Activated B cell treated with CpG ODN at 0.5 μM for 24 hours (primary cell): ENCODE data around the gene AQP10. TPM values are rescaled to one million over a fixed set of nuclear protein-coding genes. Genes with fewer than 3 reads are reported as not detected.
"Not testable (repeated sequence)": the region's sequence is repeated elsewhere in the genome, so short reads cannot be mapped to it uniquely, and the experiment has no call there.

Experiments
- ATAC-seq: fragments of 200-7000 bp; cut with Tn5 transposase; one replicate; pipeline ENCODE4 v1.10.0; 2021; ENCODE audit warnings: low read depth, mild to moderate bottlenecking, moderate library complexity
- CTCF ChIA-PET: fragments of 350-600 bp; sonication (Branson Sonifier 250); formaldehyde crosslinking; loops from one replicate; lab custom pipeline; 2021; ENCODE audit warnings: antibody characterized with exemption; lab: Charles Lee
- POLR2A ChIA-PET: fragments of 350-600 bp; sonication (Branson Sonifier 250); formaldehyde crosslinking; loops from one replicate; lab custom pipeline; 2021; ENCODE audit warnings: antibody characterized with exemption; lab: Charles Lee
- DNase-seq: peaks from one replicate; pipeline ENCODE4 v3.0.0; 2022
- H3K27ac Mint-ChIP-seq: one replicate; pipeline ENCODE4 v1.8.0; 2020; ENCODE audit warnings: mixed read lengths
- H3K27me3 Mint-ChIP-seq: one replicate; pipeline ENCODE4 v1.8.0; 2021; ENCODE audit warnings: mixed read lengths
- H3K36me3 Mint-ChIP-seq: one replicate; pipeline ENCODE4 v1.8.0; 2021; ENCODE audit warnings: low read depth, mixed read lengths
- H3K4me1 Mint-ChIP-seq: one replicate; pipeline ENCODE4 v1.8.0; 2021; ENCODE audit warnings: mixed read lengths
- H3K4me3 Mint-ChIP-seq: one replicate; pipeline ENCODE4 v1.8.0; 2020; ENCODE audit warnings: mild to moderate bottlenecking, mixed read lengths
- H3K9me3 Mint-ChIP-seq: one replicate; pipeline ENCODE4 v1.8.0; 2020; ENCODE audit warnings: mixed read lengths
- intact Hi-C: fragments of 100-400 bp; cut with micrococcal nuclease; formaldehyde crosslinking; loops from one replicate; pipeline ENCODE4 v1.15.1; 2024
- total RNA-seq: library from RNA; stranded (reverse); gene quantifications from 2 replicates; pipeline ENCODE4 v1.2.3, GENCODE V29; 2022
- TF ChIP-seq, protein P1 (sequence below): fragments of 200-600 bp; IDR thresholded peaks from one replicate; pipeline ENCODE4 v1.8.0; 2022; ENCODE audit warnings: antibody characterized with exemption, mild to moderate bottlenecking

Gene AQP10
- total RNA-seq, 1 donor from 2014 or later, result not detected

GRCh38 chr1:154318386-154318785 lies 2.5 kb upstream of the AQP10 start:
- TF ChIP-seq, protein P1, sequence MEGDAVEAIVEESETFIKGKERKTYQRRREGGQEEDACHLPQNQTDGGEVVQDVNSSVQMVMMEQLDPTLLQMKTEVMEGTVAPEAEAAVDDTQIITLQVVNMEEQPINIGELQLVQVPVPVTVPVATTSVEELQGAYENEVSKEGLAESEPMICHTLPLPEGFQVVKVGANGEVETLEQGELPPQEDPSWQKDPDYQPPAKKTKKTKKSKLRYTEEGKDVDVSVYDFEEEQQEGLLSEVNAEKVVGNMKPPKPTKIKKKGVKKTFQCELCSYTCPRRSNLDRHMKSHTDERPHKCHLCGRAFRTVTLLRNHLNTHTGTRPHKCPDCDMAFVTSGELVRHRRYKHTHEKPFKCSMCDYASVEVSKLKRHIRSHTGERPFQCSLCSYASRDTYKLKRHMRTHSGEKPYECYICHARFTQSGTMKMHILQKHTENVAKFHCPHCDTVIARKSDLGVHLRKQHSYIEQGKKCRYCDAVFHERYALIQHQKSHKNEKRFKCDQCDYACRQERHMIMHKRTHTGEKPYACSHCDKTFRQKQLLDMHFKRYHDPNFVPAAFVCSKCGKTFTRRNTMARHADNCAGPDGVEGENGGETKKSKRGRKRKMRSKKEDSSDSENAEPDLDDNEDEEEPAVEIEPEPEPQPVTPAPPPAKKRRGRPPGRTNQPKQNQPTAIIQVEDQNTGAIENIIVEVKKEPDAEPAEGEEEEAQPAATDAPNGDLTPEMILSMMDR, result no peak
- Mint-ChIP-seq H3K36me3 (no peaks in the 10 kb centered on the region), H3K4me3 (no peak overlapping the region), H3K27me3 (peaks cover 17% of the 10 kb centered on the region), H3K27ac (no peak overlapping the region), H3K9me3 (peaks cover 9% of the 10 kb centered on the region), H3K4me1 (no peaks in the 10 kb centered on the region)
- ChIA-PET POLR2A (no interaction called here), CTCF (no interaction called here)
- DNase-seq, result no peak
- intact Hi-C loops, result no loop called here
- ATAC-seq, result no peak

- DNase-seq, CTCF ChIA-PET, H3K27ac Mint-ChIP-seq, H3K4me3 Mint-ChIP-seq, H3K9me3 Mint-ChIP-seq, ATAC-seq, intact Hi-C loops, H3K36me3 Mint-ChIP-seq, POLR2A ChIA-PET: not testable (repeated sequence)
- peaks cover 17% of the 10 kb centered on the region for H3K27me3 Mint-ChIP-seq
- H3K4me1 Mint-ChIP-seq, result peaks cover 14% of the 10 kb centered on the region
These were observed 679 bp downstream of the AQP10 start for GRCh38 chr1:154321609-154321934.

GRCh38 chr1:154323493-154323892 lies 2.6 kb downstream of the AQP10 start:
- TF ChIP-seq, protein P1, result no peak
- no peak overlapping the region for H3K27ac Mint-ChIP-seq
- no peaks in the 10 kb centered on the region for H3K9me3 Mint-ChIP-seq
- peaks cover 32% of the 10 kb centered on the region for H3K4me1 Mint-ChIP-seq
- H3K27me3 Mint-ChIP-seq, result peaks cover 17% of the 10 kb centered on the region
- no peak overlapping the region for H3K4me3 Mint-ChIP-seq
- ChIA-PET CTCF (interaction anchor here (1.1 to 6.6 kb wide), 3 partner anchors 12 to 124 kb away, joined by 3 to 100 read pairs (median 3); no protein-coding TSS in a partner anchor), POLR2A (no interaction called here)
- ATAC-seq (no peak), DNase-seq (no peak)
- intact Hi-C loops, result no loop called here
- peaks cover 7% of the 10 kb centered on the region for H3K36me3 Mint-ChIP-seq

GRCh38 chr1:154324241-154324640 lies 3.3 kb downstream of the AQP10 start:
- intact Hi-C loops, result loop anchor here (1.0 to 2.0 kb wide), 5 partner anchors 11 to 235 kb away; partner anchors contain the start of genes HAX1, UBAP2L and UBE2Q1
- no peak overlapping the region for H3K27ac Mint-ChIP-seq
- H3K27me3 Mint-ChIP-seq, result peaks cover 17% of the 10 kb centered on the region
- no peak for DNase-seq
- H3K4me1 Mint-ChIP-seq, result peaks cover 36% of the 10 kb centered on the region
- TF ChIP-seq, protein P1, result no peak
- H3K9me3 Mint-ChIP-seq, result no peaks in the 10 kb centered on the region
- H3K36me3 Mint-ChIP-seq, result peaks cover 7% of the 10 kb centered on the region
- ATAC-seq, result no peak
- ChIA-PET POLR2A (interaction anchor here (2.8 kb wide), 1 partner anchor 11 kb away, joined by 19 read pairs; no protein-coding TSS in a partner anchor), CTCF (interaction anchor here (1.4 to 6.6 kb wide), 2 partner anchors 11 to 13 kb away, joined by 3 to 100 read pairs; no protein-coding TSS in a partner anchor)
- H3K4me3 Mint-ChIP-seq, result peak overlapping the region; percentile 95

DNA sequence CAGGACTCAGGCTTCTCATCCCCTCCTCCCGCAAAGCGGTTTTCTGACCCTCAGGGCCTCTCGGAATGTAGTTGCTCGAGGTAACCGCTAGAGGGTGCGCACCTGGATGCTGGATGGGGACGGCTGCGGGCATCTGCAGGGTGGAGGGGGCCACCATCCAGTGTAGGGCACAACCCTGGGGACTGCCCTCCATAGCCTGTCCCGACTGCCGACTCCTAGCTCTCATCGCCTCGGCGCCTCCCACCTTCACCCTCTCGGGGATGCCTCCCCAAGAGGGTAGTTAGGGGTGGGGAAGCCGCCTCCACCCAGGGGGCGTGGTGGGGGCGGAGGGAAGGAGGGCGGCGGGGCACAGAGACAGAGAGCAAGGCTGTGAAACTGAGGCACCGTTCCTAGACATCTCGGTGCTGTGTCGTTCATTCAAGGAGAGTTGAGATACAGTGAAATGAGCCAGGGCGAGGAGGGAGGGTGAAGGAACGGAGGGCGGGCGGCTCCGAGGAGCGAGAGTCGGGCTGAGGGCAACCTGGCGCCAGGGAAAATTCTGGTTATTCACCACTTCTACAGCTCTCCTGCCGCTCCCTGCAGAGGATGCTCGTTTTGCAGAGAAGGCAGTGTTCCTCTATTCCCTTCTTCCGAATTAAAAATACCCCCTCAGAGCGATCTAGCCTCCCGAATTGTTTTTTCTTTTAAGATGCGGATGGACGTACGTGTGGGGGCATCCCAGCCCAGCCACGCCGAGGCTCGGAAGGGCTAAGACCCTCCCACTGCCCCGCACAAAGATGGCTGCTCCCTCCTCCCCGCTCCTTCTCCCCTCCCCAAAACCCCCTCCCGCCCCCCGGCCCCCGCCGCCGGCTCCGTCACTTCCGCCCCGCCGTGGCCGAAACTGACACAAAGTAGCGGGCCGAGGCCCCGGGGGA lies 4.0 kb downstream of the AQP10 start, which contains the start of gene ATP8B2:
Gene ATP8B2, plus strand, starts transcription at position 857 of the 914 bp plus-strand sequence. CDS start 2,617 bp downstream, outside the sequence.
- H3K4me1 Mint-ChIP-seq, result peaks cover 41% of the 10 kb centered on the region
- no peaks in the 10 kb centered on the region for H3K9me3 Mint-ChIP-seq
- ChIA-PET CTCF (interaction anchor here (1.4 to 6.6 kb wide), 2 partner anchors 10 to 13 kb away, joined by 3 to 100 read pairs; no protein-coding TSS in a partner anchor), POLR2A (interaction anchor here (0.6 to 2.8 kb wide), 7 partner anchors 8 to 597 kb away, joined by 4 to 19 read pairs (median 5); partner anchors contain the start of genes DENND4B, HAX1, INTS3 and RPS27)
- peak; percentile 74 for DNase-seq
- ATAC-seq, result peak; percentile 67
- peak within 1 kb of the TSS; percentile 95 for H3K4me3 Mint-ChIP-seq
- H3K36me3 Mint-ChIP-seq, result peaks cover 7% of the 10 kb centered on the region
- intact Hi-C loops, result loop anchor here (1.0 to 5.0 kb wide), 8 partner anchors 10 to 737 kb away; partner anchors contain the start of genes EFNA4, HAX1, IL6R and UBAP2L
- TF ChIP-seq, protein P1, result peak; percentile 71
- H3K27me3 Mint-ChIP-seq, result peaks cover 17% of the 10 kb centered on the region
- peak within 1 kb of the TSS; percentile 88 for H3K27ac Mint-ChIP-seq
